Endothelial cell of hepatic sinusoid (primary cell): ENCODE results near the gene ZER1.
"Not testable (repeated sequence)": the region's sequence is repeated elsewhere in the genome, so short reads cannot be mapped to it uniquely, and the experiment has no call there.

Source experiments
- in situ Hi-C: cut with HindIII; loops from 2 replicates; pipeline ENCODE4 v1.10.0; 2017; ENCODE audit warnings: low sequenced_read_pairs

Gene ZER1

DNA sequence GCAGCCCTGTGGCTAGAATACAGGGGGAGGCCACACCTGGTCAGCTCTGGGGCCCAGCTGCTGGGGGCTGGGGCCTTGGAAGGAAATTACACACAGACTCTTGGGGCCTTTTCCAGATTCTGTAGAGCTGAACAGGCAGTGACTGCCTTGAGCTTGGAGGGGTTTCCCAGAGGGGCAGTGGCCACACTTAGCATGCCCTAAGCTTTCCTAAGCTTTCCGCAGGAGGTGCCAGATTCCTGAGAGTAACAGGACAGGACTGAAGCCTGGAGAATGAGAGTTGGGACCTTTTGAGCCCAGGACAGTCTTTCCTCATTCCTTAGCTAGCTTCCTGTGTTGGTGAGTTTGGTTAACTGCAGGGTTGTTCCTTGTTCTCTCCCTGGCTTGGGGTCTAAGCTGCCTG, 16.7 kb upstream of the ZER1 start:
- in situ Hi-C loops = no loop called here

DNA sequence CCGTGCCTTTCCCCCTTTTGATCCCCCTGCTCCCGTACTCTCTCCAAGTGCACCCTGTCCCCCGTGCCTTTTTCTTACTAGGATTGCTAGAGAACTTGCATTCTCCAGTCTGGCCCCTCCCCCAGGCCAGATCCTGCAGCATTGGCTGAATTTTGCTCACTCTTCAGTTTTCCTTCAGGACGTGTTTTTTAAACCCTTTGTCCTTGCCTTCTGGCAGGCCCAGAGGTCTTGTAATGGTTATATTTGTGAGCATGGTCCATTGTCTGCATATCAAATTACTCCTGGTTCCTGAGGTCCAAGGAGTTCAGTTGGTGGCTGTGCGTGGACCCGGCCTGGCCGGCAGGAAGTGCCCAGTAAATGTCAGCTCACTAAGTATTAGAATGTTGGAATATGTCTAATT, 15.9 kb upstream of the ZER1 start:
- in situ Hi-C loops = no loop called here

DNA sequence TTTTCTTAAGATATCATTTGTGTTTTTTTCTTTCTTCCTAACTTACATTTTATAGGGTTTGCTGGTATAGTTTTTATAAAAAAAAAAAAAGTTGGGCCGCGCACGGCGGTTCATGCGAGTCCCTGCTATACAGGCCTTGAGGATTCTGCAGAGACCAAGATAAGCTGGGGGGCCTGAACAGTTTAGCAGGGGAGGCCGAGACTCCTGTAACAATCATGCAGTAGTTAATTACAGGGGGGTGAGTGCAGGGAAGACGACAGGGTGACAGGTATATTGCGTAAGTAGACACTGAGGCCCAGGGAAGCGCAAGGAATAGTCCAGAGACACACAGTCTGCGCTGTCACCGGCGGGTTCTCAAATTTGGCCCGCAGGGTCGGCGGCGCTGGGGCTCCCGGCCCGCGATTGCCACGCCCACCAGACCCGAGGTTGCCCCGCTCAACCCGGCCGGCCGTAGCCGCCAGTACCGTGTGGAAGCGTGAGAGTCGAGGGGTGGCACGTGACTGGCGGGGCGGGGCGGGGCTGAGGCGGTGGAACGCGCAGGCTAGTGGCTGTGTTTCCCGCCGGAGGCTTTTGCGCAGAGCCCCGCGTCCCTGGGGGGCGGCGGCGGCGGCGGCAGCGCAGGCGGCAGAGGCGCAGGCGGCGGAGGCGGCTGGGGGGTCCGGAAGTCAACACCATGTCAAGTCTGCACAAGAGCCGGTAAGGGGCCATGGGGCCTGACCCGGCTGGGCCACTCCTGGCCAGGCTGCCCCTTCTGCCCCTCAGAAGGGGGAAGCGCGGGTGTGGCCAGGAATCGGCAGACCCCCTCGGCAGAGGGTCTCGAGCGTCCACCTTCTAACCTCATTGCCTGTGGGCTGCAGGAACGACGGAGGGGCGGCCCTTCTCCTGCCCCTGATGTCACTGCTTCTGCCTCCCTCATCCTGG, 15.2 kb upstream of the ZER1 start, which contains the start of gene TBC1D13:
TSS of gene TBC1D13 (plus strand) at position 573 of the 921 bp plus-strand sequence. CDS start at position 674, 101 bp downstream.
- in situ Hi-C loops = no loop called here

DNA sequence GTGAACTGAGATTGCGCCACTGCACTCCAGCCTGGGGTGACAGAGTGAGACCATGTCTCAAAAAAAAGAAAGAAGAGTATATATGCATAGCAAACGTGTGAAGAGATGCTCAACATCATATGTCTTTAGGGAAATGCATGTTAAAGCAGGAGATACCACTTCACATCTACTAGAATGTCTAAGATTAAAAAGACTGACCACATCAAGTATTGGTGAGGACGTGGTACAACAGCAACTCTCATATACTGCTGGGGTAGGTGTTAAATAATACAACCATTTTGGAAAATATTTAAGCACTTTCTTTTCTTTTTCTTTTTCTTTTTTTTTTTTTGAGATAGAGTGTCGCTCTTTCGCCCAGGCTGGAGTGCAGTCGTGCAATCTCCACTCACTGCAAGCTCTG, 13.7 kb upstream of the ZER1 start:
- in situ Hi-C loops = no loop called here

DNA sequence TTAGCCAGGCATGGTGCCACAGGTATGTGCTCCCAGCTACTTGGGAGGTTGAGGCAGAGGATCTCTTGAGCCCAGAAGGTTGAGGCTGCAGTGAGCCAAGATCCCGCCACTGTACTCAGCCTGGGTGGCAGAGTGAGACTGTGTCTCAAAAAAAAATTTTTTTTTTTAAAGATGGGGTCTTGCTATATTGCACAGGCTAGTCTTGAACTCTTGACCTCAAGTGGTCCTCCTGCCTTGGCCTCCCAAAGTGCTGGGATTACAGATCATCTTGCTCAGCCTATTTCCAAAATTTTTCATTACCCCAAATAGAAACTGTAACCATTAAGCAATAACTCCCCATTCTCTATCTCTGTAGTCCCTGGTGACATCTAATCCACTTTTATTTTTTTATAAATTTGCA, 10.9 kb upstream of the ZER1 start:
- in situ Hi-C loops = no loop called here

DNA sequence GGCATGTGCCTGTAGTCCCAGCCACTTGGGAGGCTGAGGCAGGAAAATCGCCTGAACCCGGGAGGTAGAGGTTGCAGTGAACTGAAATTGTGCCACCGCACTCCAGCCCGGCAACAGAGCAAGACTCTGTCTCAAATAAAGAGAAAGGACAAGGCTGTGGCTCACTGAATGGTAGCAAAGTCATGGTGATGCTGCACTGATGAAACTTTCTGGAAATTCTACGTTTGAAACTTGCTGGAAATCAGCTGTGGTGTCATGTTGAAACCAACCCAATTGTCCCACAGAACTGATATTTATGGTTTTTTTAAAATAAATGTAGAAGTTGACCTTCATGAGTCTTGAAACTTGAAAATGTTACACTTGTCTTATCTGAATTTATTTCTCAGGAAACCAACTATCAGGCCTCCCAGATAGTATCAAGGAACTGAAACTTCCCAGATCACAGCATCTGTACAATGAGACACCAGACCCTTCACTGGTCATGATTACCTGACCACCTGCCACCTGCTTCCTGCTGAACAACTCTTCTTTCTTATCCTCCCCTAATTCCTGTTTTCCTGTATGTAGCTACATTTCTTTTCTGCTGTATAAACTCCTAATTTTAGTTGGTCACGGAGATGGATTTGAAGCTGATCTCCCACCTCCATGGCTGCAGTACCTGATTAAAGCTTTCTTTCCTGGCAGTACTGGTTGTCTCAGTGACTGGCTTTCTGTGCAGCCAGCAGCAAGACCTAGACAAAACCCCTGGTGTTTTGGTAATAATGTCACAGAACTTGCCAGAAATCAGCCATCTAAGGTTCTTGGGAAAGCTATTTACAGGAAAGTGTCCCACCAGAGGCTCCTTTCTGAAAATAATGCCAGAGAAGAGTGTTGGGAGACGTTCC, 9.7 kb upstream of the ZER1 start:
- in situ Hi-C loops = no loop called here

DNA sequence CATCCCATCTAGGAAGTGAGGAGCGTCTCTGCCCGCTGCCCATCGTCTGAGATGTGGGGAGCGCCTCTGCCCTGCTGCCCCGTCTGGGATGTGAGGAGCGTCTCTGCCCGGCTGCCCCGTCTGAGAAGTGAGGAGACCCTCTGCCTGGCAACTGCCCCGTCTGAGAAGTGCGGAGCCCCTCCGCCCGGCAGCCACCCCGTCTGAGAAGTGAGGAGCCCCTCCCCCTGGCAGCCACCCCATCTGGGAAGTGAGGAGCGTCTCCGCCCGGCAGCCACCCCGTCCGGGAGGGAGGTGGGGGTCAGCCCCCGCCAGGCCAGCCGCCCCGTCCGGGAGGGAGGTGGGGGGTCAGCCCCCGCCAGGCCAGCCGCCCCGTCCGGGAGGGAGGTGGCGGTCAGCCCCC, 8.4 kb upstream of the ZER1 start:
- in situ Hi-C loops = not testable (repeated sequence)

DNA sequence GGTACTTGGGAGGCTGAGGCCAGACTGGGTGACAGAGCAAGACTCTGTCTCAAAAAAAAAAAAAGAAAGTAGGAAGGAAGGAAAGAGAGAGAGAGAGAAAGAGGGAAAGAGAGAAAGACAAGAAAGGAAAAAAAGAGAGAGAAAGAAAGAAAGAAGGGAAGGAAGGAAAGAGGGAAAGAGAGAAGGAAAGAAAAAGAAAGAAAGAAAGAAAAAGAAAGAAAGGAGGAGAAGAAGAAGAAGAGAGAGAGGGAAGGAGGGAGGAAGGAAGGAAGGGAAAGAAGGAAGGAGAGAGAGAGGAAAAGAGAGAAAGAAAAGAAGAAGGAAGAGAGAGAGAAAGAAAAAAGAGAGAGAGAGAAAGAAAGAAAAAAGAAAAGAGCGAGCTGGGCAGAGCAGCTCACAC, 3.1 kb upstream of the ZER1 start:
- in situ Hi-C loops = no loop called here

DNA sequence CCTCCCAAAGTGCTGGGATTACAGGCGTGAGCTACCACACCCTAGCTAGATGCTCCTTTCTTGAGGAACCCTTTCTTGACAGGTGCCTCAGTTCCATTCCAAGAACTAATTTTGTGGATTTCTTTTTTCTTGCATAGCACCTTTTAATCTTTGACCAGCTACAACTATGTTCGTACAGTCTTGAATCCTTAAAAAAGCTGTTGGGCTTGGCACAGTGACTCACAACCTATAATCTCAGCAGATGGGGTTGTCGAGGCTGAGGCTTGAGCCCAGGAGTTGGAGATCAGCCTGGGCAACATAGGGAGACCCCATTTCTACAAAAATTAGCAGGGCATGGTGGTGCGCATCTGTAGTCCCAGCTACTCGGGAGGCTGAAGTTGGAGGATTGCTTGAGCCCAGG, 1.3 kb upstream of the ZER1 start:
- in situ Hi-C loops = no loop called here

DNA sequence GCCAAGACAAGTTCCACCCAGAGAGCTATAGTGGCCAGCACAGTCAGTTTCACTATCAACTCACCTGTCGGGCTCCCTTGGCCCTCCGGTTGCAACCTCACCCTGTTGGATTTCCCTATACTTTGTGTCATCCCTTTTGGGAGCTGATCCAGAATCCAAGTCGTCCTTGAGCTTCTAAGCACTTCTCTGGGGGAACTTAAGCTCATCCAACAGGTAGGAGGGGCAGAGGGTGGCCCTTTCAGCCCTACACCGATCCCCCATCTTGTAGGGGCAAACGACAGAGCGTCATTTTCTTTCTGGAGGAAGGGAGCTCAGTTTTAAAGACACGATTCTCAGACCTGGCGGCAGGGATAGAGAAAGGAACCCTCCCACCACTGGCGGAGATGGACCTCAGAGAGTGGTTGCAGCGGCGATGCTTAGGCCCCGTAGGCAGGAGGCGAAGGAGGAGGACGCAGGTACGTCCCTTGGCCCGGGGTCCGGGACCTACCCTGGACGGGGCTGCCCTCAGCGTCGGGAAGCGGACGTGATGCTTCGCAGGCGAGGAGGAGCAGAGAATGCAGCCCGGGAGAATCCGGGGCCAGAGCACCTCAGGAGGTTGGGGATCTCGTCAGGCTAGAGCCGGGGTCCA, 519 bp downstream of the ZER1 start:
- in situ Hi-C loops = no loop called here

DNA sequence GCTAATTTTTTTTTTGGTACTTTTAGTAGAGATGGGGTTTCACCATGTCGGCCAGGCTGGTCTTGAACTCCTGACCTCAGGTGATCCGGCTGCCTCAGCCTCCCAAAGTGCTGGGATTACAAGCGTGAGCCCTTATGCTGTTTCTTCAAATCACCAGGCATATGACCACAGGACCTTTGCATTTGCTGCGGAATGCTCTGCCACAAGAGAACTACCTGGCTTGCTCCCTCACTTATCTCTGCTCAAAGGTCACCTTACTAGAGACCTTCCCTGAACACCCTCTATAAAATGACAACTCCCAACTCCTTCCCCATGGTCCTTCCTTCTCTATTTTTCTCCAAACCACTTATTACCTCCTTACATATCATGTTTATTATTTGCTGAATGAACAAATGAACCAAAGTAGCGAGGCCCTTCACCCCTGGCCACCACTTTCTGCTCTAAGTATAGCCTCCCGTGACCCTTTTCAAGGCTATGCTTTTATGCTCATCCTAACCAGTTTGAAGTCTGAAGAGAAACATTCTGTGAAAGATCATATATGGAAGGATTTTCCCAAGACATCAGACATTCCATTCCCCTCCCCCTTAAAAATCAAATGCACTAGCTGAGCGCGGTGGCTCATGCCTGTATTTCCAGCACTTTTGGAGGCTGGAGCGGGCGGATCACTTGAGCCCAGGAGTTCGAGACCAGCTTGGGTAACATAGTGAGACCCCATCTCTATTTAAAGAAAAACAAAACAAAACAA, 1.3 kb downstream of the ZER1 start:
- in situ Hi-C loops = no loop called here

DNA sequence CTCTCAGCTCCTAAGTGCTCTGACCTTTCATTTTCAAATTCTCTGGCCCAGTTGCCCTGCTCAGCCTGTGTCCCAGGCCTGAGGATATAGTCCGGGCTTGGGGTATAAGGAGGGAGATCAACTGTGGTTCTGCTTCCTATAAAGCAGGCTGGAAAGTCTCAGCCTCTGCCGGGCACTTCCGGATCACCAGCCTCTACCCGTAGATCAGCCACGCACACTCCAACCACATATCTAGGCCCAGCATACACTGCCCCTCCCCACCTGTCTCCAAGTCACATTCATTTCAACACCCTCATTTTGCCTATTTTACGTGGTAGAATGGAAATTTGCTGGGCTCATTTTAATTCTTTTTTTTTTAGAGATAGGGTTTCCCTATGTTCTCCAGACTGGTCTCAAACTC, 3.1 kb downstream of the ZER1 start:
- in situ Hi-C loops = no loop called here

DNA sequence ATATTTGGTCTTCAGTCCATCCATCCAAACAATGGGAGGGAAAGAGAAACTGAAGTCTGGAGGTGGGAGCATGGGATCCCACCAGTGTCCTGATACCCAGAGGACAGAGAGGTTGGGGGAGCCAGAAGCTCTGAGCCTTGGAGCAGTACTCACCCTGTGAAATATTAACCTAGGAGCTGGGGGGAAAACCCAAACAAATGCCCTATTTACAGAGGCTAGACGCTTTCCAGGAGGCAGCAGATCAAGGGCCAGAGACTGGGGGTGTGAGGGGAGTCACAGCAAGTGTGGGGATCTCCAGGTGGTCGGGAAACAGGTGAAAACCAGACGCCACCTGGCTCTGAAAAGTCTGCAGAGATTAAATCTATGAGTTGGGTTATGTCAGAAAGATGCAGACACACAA, 6.2 kb downstream of the ZER1 start:
- in situ Hi-C loops = no loop called here

DNA sequence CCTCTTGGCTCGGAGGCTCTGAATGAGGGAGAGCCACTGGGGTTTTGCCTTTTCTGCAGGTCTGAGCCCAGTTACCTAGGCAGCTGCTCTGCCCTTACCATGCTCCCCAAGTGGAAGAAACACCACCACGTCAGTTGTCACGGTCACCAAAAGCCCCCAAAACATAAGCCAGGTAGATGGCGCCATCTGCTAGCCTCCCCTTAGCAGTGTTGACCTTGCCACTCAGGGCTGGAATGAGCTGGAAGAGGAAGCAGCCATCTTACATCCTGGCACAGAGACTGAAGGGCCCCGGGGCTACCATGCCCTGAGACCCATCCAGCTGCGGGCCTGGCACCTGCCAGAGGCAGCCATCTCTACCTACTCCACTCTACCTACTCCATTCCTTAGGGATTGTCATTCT, 7.4 kb downstream of the ZER1 start:
- in situ Hi-C loops = no loop called here

DNA sequence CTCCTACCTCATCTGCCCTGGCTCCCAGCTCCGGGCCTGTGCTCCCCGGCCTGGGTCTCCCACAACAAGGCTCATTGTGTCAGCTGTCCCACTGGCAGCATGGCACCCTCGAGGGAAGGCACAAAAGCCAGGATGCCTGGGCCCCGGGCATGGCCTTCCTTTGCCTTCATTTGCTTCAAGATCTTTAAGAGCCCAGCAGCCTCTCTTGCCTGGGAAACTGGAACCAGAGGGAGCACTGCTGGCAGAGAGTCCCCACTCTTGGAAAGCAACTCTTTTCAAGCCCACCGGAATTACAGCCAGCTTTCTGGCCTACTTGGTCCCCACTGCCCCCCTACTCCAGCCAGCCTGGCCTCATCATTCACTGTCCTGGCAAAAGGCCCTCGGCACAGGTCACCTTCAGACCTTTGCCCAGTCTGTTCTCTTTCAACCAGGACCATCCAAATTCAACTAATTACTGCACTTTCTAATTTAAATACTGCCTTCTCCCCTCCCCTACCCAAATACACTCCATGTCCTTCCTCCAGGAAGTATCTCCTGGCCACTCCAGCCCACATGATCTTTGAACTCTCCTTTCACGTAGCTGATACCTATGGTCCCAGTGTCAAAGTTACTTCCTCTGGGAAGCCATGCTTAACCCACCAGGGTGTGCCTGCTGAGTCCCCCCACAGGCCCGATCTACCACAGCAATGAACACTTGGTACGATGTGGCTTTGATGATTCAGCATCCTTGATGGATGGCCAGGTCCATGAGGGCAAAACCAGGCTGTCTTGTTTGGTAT, 8.9 kb downstream of the ZER1 start:
- in situ Hi-C loops = no loop called here

DNA sequence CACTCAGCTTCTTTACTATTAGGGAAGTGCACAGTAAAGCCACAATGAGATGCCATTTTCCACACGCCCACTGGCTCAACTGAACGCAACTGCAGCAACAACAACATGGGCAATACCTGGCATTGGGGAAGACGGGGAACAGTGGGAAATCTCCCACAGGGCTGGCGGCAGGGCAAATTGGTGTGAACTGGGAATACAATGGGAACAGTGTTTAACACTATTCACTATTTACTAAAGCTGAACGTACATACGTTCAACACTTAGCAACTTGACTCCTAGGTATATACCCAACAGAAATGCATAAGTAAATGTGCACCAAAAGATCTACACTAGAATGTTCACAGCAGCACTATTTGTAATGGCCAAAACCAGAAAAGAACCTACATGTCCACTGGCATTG, 14.1 kb downstream of the ZER1 start:
- in situ Hi-C loops = no loop called here

DNA sequence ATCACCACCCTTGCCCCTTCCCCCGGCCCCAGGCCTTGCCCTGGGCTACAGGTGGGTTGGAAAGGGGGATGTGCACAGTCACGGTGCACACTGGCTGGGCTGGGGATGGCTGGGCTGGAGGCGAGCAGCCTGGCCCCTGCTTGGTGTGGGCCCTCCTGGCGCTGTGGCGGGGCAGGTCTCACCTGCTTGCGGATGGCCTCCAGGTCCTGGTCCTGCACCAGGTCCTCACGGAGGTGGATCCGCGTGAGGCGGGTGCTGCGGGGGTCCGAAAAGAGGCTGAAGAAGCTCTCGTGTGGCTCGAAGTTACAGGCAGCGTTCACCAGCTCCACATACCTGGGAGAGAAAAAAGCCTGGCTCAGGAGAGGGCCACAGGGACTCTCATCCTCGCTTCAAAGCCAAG, 18.1 kb downstream of the ZER1 start:
- in situ Hi-C loops = no loop called here

DNA sequence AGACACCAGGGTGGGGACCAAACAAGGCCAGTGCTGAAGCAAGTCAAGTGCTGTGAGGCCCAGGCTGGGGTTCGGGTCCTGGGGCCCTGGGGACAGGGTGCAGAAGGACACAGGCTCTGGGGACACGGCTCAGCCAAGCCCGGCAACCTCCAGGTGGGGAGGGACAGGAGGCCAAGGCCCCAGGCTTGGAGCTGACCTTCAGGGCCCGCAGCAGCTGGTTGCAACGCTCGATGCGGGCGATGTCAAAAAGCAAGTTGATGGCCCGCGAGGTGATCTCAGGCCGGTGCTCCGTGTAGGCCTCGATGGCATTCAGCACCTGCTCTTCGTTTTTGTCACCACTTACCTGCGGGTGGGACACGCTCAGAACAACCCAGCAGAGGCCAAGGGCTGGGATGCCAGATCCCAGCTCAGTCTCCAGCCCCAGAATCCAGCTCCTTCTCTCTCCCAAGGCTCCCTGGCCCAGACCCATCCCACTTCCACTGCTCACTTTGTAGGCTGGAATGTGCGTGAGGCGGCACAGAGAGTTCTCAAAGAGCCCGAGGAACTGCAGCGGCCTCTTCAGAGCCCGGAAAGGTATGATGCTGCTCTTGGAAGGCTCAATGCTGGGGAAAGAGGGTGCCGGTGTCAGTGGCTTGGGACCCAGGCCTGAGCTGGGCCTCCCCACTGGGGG, 20.7 kb downstream of the ZER1 start:
- in situ Hi-C loops = no loop called here

DNA sequence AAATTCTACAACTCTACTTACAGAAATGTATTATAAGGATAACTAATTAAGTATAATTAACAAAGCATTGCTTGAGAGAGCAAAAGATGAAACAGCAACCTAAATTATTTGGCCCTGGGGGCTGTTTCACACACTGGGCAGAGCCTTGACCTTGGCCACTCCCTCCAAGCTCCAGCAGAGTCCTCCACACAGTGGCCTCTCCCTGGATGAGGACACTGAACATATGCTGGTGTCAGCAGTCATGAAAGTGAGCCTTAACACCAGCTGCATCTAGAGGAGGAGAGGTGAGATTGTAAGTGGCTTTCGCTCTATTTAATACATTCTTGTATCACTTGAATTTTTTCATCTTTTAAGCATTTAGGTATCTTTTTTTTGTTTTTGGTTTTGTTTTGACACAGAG, 24.5 kb downstream of the ZER1 start:
- in situ Hi-C loops = no loop called here
